ENCODE measurements around the gene GASK1A.
"Not testable (repeated sequence)": the region's sequence is repeated elsewhere in the genome, so short reads cannot be mapped to it uniquely, and the experiment has no call there.

GRCh38 chr3:42974906-42975305 is 4.2 kb upstream of the GASK1A start:
- TF ChIP-seq POLR2AphosphoS5, CTCF, POLR2A (IDR thresholded peaks at IDR 0.05): not testable (repeated sequence)
